Neural cell (in vitro differentiated cells): ENCODE data around the gene ADARB2.

Experiments
- CTCF ChIP-seq: fragments of 450-650 bp; IDR thresholded peaks from 2 replicates; pipeline ENCODE4 v1.5.1; 2014; ENCODE audit warnings: antibody characterized with exemption, mild to moderate bottlenecking, moderate library complexity; ENCODE audit not compliant: poor library complexity, severe bottlenecking
- EP300 ChIP-seq: fragments of 450-650 bp; conservative IDR thresholded peaks from 2 replicates; pipeline ENCODE4 v1.6.1; 2014; ENCODE audit warnings: antibody characterized with exemption, mild to moderate bottlenecking, moderate library complexity; ENCODE audit not compliant: poor library complexity, severe bottlenecking
- EZH2 ChIP-seq: fragments of 200-600, 300-800 bp; shearing (Covaris generic), sonication (generic); IDR thresholded peaks from 2 replicates; pipeline ENCODE4 v1.6.1; 2014; ENCODE audit warnings: antibody characterized with exemption, low read length, borderline replicate concordance, mild to moderate bottlenecking; ENCODE audit not compliant: insufficient read depth, poor library complexity, severe bottlenecking
- MXI1 ChIP-seq: fragments of 450-650 bp; conservative IDR thresholded peaks from 2 replicates; pipeline ENCODE4 v1.6.1; 2014; ENCODE audit warnings: antibody characterized with exemption, mild to moderate bottlenecking; ENCODE audit not compliant: poor library complexity, severe bottlenecking
- POLR2AphosphoS5 ChIP-seq: IDR thresholded peaks from 2 replicates; pipeline ENCODE4 v1.6.1; 2012
- RAD21 ChIP-seq: fragments of 450-650 bp; conservative IDR thresholded peaks from 2 replicates; pipeline ENCODE4 v1.6.1; 2014; ENCODE audit warnings: antibody characterized with exemption, mild to moderate bottlenecking, moderate library complexity
- REST ChIP-seq: IDR thresholded peaks from 2 replicates; pipeline ENCODE4 v1.6.1; 2012; ENCODE audit warnings: borderline replicate concordance
- SMC3 ChIP-seq: fragments of 450-650 bp; conservative IDR thresholded peaks from 2 replicates; pipeline ENCODE4 v1.6.1; 2014; ENCODE audit warnings: antibody characterized with exemption, mild to moderate bottlenecking, moderate library complexity; ENCODE audit not compliant: poor library complexity
- TAF1 ChIP-seq: IDR thresholded peaks from 2 replicates; pipeline ENCODE4 v1.6.1; 2012; ENCODE audit warnings: low read depth

- TF ChIP-seq EP300 (no peak), MXI1 (no peak), POLR2AphosphoS5 (no peak), EZH2 (no peak), CTCF (no peak), REST (no peak), TAF1 (no peak), RAD21 (no peak), SMC3 (no peak)
These were observed 146.3 kb downstream of the ADARB2 start for GRCh38 chr10:1591045-1591444.
